HUES6 (cell line): ENCODE measurements around the gene MCMBP.
A peak's percentile ranks its signal among the peaks of the same experiment; 100 is the strongest.
"Not testable (repeated sequence)": the region's sequence is repeated elsewhere in the genome, so short reads cannot be mapped to it uniquely, and the experiment has no call there.

ENCODE experiments used
- H3K27ac ChIP-seq: 2 replicates; pipeline ENCODE4 v1.7.0; 2013; ENCODE audit warnings: low read depth, mild to moderate bottlenecking, low read length, inconsistent platforms
- H3K27me3 ChIP-seq: 2 replicates; pipeline ENCODE4 v1.6.1; 2013; ENCODE audit warnings: low read length; ENCODE audit not compliant: control insufficient read depth, insufficient read depth
- H3K36me3 ChIP-seq: 2 replicates; pipeline ENCODE4 v1.6.1; 2013; ENCODE audit warnings: low read length; ENCODE audit not compliant: control insufficient read depth, insufficient read depth
- H3K4me1 ChIP-seq: 2 replicates; pipeline ENCODE4 v1.6.1; 2013; ENCODE audit warnings: low read length; ENCODE audit not compliant: control insufficient read depth, insufficient read depth
- H3K4me3 ChIP-seq: 2 replicates; pipeline ENCODE4 v1.5.1; 2013; ENCODE audit warnings: low read depth, low read length
- H3K9ac ChIP-seq: one replicate; pipeline ENCODE4 v1.6.1; 2013; ENCODE audit warnings: mild to moderate bottlenecking, low read length
- H3K9me3 ChIP-seq: 2 replicates; pipeline ENCODE4 v1.6.1; 2013; ENCODE audit warnings: low read depth, low read length; ENCODE audit not compliant: control insufficient read depth, insufficient read depth

The MCMBP gene

GRCh38 chr10:119896061-119896655 lies 23.5 kb upstream of the MCMBP start:
- peaks cover 43% of the 10 kb centered on the region for H3K36me3 ChIP-seq
- no peak overlapping the region for H3K9ac ChIP-seq
- H3K27me3 ChIP-seq: no peaks in the 10 kb centered on the region
- H3K9me3 ChIP-seq: no peaks in the 10 kb centered on the region
- H3K27ac ChIP-seq: no peak overlapping the region
- peaks cover 5% of the 10 kb centered on the region; the same call in 1 of the 2 replicates for H3K4me1 ChIP-seq
- no peak overlapping the region for H3K4me3 ChIP-seq

GRCh38 chr10:119893845-119894427 lies 21.3 kb upstream of the MCMBP start:
- Histone ChIP-seq H3K27ac (no peak overlapping the region), H3K27me3 (no peaks in the 10 kb centered on the region), H3K4me3 (peak overlapping the region; percentile 86), H3K9ac (no peak overlapping the region), H3K9me3 (no peaks in the 10 kb centered on the region), H3K4me1 (peaks cover 5% of the 10 kb centered on the region; the same call in 1 of the 2 replicates), H3K36me3 (peaks cover 25% of the 10 kb centered on the region)

GRCh38 chr10:119893074-119893473 lies 20.4 kb upstream of the MCMBP start:
- H3K4me1 ChIP-seq: peaks cover 5% of the 10 kb centered on the region; the same call in 1 of the 2 replicates
- H3K9ac ChIP-seq: peak overlapping the region; percentile 94
- peak overlapping the region; percentile 70; the same call in 1 of the 2 replicates for H3K27ac ChIP-seq
- no peaks in the 10 kb centered on the region for H3K27me3 ChIP-seq
- H3K36me3 ChIP-seq: peaks cover 16% of the 10 kb centered on the region
- no peaks in the 10 kb centered on the region for H3K9me3 ChIP-seq
- peak overlapping the region; percentile 86 for H3K4me3 ChIP-seq

- H3K4me3 ChIP-seq: peak within 1 kb of the TSS; percentile 86
- H3K27ac ChIP-seq: peak within 1 kb of the TSS; percentile 70
- H3K4me1 ChIP-seq: peaks cover 5% of the 10 kb centered on the region; the same call in 1 of the 2 replicates
- no peaks in the 10 kb centered on the region for H3K27me3 ChIP-seq
- H3K9ac ChIP-seq: peak within 1 kb of the TSS; percentile 94
- peaks cover 15% of the 10 kb centered on the region for H3K36me3 ChIP-seq
- H3K9me3 ChIP-seq: no peaks in the 10 kb centered on the region
Observed at GRCh38 chr10:119892188-119893065, 19.8 kb upstream of the MCMBP start, which contains the start of gene SEC23IP. Gene SEC23IP, plus strand, starts transcription at chr10:119892730. Its CDS starts 53 bp downstream, at chr10:119892783.

- H3K4me1 ChIP-seq, H3K9me3 ChIP-seq, H3K27me3 ChIP-seq: not testable (repeated sequence)
- H3K4me3 ChIP-seq: peak overlapping the region; percentile 86
- H3K36me3 ChIP-seq: peaks cover 15% of the 10 kb centered on the region
- H3K9ac ChIP-seq: peak overlapping the region; percentile 94
- H3K27ac ChIP-seq: peak overlapping the region; percentile 49
Observed at GRCh38 chr10:119891849-119892187, 19.2 kb upstream of the MCMBP start.

GRCh38 chr10:119890307-119890706 lies 17.7 kb upstream of the MCMBP start:
- H3K27ac ChIP-seq, H3K4me1 ChIP-seq, H3K9ac ChIP-seq, H3K27me3 ChIP-seq, H3K9me3 ChIP-seq, H3K4me3 ChIP-seq: not testable (repeated sequence)
- H3K36me3 ChIP-seq: peaks cover 10% of the 10 kb centered on the region

- not testable (repeated sequence) for H3K4me3 ChIP-seq, H3K4me1 ChIP-seq, H3K9me3 ChIP-seq, H3K27ac ChIP-seq, H3K36me3 ChIP-seq, H3K9ac ChIP-seq, H3K27me3 ChIP-seq
Observed at GRCh38 chr10:119889201-119889600, 16.6 kb upstream of the MCMBP start.

- not testable (repeated sequence) for H3K4me3 ChIP-seq, H3K9me3 ChIP-seq, H3K36me3 ChIP-seq, H3K4me1 ChIP-seq, H3K27me3 ChIP-seq, H3K9ac ChIP-seq, H3K27ac ChIP-seq
Observed at GRCh38 chr10:119888715-119889114, 16.1 kb upstream of the MCMBP start.

GRCh38 chr10:119886070-119886469 lies 13.4 kb upstream of the MCMBP start:
- not testable (repeated sequence) for H3K9me3 ChIP-seq, H3K4me1 ChIP-seq, H3K4me3 ChIP-seq, H3K9ac ChIP-seq, H3K27me3 ChIP-seq, H3K27ac ChIP-seq, H3K36me3 ChIP-seq

GRCh38 chr10:119883901-119884611 lies 11.4 kb upstream of the MCMBP start:
- not testable (repeated sequence) for H3K4me1 ChIP-seq, H3K27ac ChIP-seq, H3K36me3 ChIP-seq, H3K27me3 ChIP-seq, H3K9me3 ChIP-seq, H3K4me3 ChIP-seq, H3K9ac ChIP-seq
